Measurements from ENCODE around the gene CNPY2.
"Not testable (repeated sequence)": the region's sequence is repeated elsewhere in the genome, so short reads cannot be mapped to it uniquely, and the experiment has no call there.

The CNPY2 gene

DNA sequence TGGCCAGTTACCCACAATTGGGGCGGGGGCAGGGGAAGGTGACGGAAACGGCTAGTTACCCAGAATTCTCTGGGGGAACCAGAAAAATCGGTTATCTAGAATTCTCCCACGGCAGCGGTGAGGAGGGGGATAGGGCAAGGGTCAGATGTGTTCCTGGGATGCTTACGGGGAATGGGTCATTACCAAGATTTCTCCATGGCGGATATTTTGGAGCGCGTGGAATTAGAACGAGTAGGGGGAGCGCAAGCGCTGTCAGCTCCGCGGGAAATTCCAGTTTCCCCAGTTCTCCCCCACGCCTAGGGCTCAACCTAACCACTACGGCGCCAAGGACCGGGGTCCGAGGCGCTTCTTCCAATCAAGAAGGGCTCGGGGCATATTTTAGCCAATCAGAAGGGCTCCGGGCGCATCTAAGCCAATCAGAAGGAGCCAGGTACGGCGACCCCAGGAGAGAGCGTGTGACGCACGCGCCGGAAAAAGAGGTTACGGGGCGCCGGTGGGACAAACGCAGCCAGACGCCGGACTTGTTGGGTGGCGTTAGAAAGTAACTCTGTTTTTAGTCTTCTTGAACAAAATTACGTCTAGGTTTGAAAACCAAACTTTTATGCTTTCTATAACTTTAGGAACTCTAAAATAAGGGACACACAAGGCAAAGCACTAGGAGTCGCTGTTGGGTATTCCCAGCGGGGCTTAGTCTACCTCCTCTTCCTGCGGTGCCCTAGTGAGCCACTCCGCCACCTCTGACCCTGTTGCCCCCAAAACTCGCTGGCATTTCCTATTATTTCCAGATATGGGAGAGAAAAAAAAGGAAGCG lies 18.1 kb upstream of the CNPY2 start, which contains the start of gene PAN2:
PAN2 (minus strand) TSS at position 322 of the 811 bp plus-strand sequence. CDS start 906 bp downstream, outside the sequence.
- DNase-seq: peak; percentile 97

DNA sequence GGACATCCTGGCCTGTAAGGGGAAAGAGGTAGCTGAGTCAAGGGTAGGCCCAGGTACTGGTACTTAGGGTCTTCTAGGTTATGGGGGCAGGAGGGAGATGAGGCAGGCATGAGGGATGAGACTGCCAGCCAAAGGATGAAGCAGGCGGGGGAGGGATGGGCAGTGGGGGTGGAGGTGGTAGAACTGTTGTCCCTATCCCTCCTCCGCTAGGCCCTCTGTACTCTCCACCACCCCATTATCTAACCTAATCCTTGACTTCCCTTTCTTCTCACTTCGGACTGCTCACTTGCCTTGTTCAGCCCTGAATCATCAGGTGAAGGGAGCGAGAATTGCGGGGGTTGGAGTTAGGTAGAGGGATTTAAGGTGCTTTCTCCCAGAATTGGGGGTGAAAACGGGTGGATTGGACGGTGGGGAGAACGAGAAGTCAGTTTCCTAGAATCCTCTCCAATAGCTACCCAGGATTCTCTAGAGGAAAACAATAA lies 17.4 kb upstream of the CNPY2 start:
- no peak for DNase-seq

DNA sequence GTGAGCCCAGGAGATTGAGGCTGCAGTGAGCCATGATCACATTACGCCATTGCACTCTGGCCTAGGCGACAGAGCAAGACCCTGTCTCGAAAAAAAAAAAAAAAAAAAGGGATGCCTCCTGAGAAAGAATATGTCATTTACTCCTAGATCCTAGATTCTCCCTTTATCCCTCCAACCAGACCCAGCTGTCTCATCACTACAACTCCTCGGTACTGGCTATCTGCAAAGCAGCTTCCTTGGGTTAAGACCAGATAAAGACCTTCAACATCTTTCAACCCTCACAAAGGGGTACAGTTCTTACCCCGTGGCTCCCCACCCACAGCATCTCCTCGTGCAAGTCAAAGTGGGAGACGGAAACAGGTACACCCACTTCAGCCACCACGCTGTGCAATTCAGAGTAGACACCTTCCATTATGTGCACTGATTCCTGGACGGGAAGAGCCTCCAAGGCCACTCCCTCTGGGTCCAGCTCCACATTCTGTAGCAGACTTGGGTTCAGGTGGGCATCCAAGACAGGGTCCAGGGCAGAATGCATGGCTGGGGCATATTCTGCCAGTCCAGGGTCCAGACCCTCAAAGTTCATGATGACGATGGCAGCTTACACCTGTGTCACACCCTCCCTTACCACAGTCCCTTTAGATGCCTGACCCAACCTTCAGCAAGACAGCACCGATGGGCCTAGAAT lies 16.9 kb upstream of the CNPY2 start:
- no peak for DNase-seq

DNA sequence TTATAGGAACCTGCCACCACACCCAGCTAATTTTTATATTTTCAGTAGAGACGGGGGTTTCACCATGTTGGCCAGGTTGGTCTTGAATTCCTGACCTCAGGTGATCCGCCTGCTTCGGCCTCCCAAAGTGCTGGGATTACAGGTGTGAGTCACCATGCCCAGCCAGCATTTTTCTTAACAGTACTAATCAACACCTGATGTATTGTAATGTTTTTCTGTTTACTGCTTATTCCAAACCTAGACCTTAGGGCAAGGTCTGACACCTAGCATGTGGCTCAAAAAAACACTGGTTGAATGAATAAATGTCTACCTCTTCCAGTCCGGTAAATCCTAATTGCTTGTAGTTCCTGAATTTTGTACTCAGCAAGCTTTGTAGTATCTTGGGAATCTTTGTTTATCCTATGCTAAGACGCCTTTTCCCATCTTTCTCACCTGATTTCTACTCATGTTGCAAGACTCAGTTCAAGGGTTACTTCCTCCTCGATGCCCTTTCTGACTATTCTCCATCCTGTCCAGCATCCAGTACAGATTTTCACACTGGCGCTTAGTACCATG lies 15.2 kb upstream of the CNPY2 start:
- no peak for DNase-seq

DNA sequence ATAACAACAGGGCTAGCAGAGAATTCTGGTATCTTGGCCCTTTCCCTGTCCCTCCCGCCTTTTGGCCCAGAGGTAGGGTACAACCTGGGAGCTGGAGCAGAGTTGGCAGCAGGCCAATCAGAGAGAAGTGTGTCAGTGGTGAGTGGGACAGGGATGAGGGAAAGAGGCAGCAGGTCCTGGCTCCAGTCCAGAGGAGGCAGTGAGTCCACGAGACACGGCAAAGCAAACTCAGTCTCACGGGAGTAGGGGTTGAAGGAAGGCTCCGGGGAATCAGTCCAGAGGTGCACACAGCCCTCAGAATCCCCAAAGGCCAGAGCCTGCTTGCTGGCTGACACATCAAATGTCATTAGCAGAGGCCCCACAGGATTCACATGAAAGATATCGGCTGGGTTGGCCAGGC lies 10.7 kb upstream of the CNPY2 start:
- DNase-seq: no peak

DNA sequence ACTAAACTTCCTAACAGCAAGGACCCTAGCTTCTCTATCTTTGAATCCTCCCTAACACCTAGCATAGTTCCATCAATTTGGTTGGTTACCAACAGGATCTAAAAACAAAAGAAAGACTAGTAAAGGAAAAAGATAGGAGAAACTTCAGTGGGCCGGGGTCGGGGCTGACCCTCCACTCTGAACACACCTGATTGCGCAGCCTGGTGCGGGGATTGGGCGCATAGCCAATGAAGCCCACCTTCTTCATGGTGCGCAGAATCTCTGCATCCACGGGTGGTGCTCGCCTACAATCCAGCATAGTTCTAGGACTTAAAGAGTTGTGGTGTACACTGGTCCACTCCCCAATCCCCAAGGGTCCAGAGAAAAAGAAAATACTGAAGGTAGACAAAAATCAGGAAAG lies 10.3 kb upstream of the CNPY2 start:
- no peak for DNase-seq

DNA sequence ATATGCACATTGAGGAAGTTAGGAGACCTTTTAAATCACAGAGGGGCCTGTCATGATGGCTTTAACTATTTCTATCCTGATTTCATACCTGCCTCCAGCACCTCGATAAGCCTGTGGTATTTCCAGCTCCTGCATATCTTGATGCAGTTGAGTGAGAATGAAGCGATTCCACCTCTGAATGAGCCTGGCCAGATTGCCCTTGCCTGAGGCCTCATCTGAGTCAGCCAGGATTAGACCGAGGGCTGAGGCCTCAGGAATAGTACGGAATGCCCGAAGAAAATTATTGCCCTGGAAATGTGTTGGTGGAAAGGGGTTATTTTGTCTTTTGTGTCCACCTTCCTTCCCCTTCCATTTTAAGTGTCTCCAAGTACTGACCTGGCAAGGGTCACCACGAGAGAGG lies 8.4 kb upstream of the CNPY2 start:
- no peak for DNase-seq

DNA sequence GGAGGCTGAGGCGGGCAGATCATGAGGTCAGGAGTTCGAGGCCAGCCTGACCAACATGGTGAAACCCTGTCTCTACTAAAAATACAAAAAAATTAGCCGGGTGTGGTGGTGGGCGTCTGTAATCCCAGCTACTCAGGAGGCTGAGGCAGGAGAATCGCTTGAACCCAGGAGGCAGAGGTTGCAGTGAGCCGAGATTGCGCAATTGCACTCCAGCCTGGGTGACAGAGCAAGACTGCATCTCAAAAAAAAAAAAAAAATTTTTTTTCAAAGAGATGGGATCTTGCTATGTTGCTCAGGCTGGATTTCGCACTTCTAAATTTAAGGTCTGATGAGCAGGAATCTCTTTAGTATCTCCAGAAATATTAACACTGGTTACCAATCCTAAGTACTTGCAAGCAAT lies 5.8 kb upstream of the CNPY2 start:
- not testable (repeated sequence) for DNase-seq

DNA sequence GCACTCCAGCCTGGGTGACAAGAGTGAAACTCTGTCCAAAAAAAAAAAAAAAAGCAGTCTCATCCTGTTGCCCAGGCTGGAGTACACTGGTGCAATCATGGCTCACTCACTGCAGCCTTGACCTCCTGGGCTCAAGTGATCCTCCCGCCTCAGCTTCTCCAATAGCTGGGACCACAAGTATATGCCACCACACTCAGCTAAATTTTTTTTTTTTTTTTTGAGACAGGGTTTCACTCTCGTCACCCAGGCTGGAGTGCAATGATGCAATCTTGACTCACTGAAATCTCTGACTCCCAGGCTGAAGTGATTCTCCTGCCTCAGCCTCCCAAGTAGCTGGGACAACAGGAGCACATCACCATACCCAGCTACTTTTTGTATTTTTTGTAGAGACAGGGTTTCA lies 5.2 kb upstream of the CNPY2 start:
- DNase-seq: no peak

DNA sequence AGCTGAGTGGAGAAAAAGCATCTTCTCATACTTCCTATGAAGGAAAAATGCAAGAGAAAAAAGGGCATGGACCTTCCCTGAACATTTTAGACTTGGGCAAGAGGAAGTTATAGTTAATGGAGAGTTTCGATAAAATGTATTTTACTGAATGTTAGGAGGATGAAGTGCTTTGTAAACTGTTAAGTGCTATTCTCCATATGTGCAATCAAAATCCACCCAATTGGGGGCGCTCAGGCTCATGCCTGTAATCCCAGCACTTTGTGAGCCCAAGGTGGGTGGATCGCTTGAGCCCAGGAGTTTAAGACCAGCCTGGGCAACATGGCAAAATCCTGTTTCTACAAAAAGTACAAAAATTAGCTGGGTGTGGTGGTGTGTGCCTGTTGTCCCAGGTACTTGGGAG lies 1.9 kb upstream of the CNPY2 start:
- DNase-seq: no peak

DNA sequence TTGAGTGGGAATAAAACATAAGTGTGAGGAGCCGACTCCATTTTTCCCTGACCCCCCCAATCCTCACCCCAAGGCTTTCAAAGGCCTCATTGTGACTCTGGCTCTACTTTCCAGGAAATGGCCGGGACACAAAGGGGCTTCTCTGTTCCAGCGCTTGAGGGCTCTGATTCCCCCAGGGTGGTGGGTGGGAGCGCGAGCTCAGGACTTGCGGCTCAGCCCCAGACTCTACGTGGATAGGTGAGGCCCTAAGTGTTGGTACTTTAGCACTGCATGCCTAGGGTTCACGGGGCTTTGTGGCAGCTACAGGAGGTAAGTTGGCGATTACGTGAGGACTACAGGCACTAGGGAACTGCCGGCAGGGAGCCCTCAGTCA lies 553 bp downstream of the CNPY2 start:
- no peak for DNase-seq

DNA sequence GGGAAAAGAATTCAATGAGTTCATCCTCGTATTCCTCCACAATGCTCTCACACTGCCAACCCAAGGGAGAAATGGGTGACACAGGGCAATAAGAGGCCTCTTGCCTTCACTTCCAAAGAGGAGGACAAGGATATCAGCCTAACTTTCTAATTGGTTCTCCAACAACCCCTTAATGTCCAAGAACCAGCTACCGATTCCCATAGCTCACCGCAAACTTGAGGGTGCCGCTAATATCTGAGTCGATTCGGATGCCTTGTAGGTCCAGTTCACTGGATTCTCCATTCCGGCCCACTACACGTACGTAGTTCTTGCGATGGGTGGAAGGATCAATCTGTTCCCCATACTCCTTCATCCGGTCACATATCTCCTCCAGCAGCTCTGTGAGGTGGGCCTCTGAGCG lies 4.8 kb downstream of the CNPY2 start:
- DNase-seq: no peak

DNA sequence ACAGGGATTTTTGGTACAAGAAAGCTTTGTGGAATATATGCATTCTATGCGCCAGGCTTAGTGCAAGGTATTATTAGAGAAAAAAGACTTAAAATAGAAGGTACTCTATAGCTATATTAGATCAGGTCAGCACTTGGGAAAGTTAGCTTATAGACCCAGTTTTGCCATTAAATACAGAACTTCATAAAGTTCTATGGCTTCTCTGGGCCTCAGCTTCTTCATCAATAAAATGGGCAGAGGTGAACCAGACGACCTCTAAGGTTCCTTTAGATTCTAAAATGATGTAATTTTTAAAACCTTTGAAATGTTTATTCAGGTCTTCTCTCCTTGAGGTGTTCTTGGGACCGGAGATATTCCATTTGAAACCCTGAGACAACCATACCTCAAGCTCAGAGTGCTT lies 7.1 kb downstream of the CNPY2 start:
- DNase-seq: no peak

DNA sequence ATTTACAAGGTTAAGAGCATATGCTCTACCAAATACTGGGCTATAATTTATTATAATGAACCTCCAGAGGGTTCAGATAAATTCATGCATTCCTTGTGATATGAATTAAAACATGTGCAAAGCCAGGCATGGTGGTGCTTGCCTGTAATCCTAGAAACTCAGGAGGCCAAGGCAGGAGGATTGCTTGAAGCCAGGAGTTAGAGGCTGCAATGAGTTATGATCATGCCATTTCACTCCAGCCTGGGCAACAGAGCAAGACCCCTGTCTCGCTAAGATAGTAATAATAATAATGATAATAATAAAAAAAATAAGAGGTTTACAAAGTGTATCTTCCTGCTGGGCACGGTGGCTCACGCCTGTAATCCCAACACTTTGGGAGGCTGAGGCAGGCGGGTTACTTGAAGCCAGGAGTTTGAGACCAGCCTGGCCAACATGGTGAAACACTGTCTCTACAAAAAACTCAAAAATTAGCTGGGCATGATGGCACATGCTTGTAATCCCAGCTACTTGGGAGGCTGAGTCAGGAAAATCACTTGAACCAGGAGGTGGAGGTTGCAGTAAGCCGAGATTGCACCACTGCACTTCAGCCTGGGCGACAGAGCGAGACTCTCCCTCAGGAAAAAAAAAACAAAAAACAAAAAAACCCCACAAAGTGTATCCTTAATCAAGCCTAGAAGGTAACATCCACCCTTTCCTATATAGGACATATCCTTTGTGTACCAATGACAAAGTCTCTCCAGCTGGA lies 8.4 kb downstream of the CNPY2 start:
- DNase-seq: no peak

DNA sequence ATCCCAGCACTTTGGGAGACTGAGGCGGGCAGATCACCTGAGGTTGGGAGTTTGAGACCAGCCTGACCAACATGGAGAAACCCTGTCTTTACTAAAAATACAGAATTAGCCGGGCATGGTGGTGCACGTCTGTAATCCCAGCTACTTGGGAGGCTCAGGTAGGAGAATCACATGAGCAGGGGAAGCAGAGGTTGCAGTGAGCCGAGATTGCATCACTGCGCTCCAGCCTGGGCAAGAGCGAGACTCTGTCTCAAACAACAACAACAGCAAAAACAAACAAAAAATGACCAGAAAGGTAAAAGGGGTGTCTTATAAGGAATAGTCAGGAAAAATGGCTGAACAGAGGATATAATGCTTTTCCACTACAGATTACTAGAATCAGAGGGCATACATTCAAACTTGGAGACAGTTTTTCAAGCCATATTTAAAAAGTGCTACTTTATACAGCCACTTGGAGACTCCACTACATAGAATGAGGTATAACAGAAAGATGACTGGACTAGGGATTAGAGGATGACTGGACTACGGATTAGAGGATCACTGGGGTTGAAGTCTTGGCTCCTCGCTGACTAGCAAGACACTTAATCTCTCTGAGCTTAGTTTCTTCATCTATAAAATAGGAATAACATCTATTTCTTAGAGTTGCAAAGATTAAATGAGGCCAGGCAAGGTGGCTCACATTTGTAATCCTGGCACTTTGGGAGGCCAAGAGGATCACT lies 10.8 kb downstream of the CNPY2 start:
- no peak for DNase-seq

DNA sequence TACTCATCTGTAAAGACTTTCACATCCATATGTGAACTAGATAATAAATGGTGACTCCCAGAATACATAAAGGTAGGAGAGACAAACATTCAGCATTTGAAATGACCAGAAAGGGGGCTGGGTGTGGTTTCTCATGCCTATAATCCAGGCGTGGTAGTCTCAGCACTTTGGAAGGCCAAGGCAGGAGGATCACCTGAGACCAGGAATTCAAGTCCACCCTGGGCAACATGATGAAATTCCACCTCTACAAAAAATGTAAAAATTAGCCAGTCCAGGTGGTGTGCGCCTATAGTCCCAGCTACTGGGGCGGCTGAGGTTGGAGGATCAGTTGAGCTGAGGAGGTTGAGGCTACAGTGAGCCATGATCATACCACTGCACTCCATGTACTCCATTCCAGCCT lies 11.5 kb downstream of the CNPY2 start:
- DNase-seq: no peak

DNA sequence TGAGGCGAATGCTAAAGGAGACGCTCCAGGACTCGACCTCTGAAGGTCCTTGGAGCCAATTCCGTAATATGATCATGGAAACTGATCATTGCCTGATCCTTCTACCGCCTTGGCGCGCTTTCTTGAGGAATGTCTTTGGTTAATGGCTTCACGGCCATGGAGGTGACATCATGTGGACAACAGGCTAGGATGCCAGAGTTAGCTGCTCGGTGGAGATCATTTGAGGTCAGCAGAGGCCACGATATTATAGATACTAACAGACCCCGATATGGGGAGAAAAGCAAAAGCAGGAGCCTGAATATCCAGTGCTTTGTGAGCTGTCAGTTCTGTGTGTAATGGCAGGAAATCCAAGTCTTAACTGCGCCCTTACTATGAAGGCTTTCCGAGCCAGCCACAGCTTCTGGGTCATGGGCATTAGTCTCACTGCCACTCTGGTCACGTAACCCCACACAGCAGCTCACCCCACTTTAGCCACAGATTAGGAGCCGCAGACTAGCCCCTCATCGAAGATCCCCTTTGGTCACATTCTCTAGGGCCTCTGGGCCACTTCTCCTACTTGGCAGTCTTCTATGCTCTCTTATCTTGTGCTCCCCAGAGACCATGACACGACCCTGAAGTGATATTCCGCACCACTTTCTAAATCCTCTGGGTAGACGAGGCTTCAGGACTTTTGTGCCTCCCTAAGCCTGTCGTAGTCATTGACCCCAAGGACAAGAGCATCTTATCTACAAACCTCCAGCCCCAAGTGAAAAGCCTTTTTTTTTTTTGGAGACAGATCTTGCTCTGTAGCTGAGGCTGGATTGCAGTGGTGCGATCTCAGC lies 14.9 kb downstream of the CNPY2 start:
- no peak for DNase-seq

DNA sequence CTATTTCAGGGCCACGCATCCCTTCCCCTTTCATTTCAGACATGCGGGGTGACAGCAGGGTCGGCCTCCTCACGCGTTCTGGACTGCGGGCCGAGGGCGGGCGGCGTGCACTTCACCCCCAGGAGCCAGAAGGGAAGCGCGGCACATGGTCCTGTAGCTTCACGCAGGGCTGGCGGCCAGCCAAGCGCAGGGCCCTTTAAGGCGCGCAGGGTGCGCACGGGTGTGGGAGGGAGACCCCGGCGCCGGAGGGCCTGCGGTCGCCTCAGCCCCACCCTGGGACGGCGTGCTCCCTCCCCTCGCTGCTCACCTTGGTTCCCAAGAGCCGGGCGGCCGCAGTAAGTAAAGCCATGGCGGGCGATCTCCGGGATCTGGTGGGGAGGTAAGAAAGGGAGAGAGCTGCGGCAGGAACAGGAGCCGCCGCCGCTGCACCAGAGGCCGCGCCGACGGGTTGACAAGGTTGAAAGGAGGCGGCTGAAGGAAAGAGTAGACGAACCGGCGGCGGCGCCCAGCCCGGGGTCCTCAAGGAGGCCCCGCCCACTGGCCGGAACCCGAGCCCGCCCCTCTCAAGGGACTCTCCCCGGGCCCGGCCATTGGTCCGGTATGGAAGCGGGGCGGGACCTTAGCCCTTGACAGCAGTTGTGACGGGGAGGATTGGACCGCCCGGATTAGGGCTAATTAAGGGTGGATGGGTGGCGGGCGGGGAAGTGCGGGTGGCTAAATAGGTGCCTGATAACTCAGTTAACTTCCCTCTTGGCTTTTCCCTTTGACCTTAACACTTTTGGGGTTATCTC lies 15.7 kb downstream of the CNPY2 start, which contains the start of gene CS:
CS (minus strand) TSS at position 478 of the 791 bp plus-strand sequence; CDS start at position 349, 129 bp downstream.
- DNase-seq: peak; percentile 99

DNA sequence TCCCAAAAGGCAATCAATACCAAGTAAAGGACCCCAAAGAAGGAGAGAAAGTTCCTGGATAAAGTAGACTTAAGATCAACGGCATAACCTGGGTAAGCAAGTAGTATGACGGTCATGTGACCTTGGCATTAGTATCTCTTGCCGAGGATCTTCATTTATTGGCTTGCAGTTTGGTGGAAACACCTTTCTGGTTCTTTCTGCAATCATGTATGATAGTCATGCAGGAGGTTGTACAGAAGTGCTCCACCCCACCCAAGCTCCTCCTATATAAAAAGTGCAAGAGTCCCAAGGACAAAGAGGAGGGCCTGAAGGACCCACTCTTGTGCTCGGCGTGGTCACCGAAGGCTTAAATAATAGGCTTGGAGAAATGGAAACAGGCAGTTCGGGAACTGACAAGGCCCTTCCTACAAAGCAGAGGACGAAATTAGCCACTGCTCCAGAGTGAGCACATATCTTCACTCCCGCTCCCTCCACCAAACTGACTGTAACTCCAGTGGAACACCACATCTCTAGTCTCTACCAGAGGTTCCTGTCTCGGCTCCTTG lies 16.4 kb downstream of the CNPY2 start:
- peak; percentile 56 for DNase-seq

DNA sequence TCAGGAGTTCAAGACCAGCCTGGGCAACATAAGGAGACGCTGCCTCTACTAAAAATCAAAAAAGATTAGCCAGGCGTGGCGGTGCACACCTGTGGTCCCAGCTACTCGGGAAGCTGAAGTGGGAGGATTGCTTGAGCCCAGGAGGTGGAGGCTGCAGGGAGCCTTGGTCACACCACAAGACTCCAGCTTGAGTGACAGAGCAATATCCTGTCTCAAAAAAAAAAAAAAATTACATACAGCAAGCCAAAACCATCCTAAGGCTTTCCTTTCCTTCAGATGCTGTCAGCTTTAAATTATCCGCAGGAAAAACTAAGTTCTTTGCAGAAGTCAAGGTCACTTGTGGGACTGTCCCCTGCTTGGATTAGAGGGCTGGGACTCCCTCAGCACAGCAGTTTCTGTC lies 17.0 kb downstream of the CNPY2 start:
- DNase-seq: no peak

Measured in CD4-positive, alpha-beta T cell treated with Interleukin-10 for 1 hour (primary cell).